Stimulated activated CD8-positive, alpha-beta memory T cell treated with anti-CD3 and anti-CD28 coated beads, Interleukin-12 subunit alpha, Interleukin-12 subunit beta, amount 100 ng/mL, for 4 hours (primary cell): Measurements from ENCODE around the gene PHACTR1.

Source experiments
- DNase-seq: peaks from one replicate; pipeline ENCODE4 v3.0.0-alpha.2; 2020; ENCODE audit warnings: low read depth

Gene PHACTR1

GRCh38 chr6:12952318-12952717 lies 235.8 kb downstream of the PHACTR1 start:
- DNase-seq: no peak

GRCh38 chr6:12955956-12956355 lies 239.4 kb downstream of the PHACTR1 start:
- no peak for DNase-seq

GRCh38 chr6:12956991-12957320 lies 240.4 kb downstream of the PHACTR1 start:
- DNase-seq: no peak

GRCh38 chr6:12957321-12958051 lies 240.9 kb downstream of the PHACTR1 start:
- no peak for DNase-seq

GRCh38 chr6:12958052-12958706 lies 241.6 kb downstream of the PHACTR1 start:
- no peak for DNase-seq

- DNase-seq: no peak
Observed at GRCh38 chr6:12961761-12962160, 245.2 kb downstream of the PHACTR1 start.

GRCh38 chr6:12962529-12962928 lies 246.0 kb downstream of the PHACTR1 start:
- DNase-seq: no peak

- no peak for DNase-seq
Observed at GRCh38 chr6:12962987-12963386, 246.4 kb downstream of the PHACTR1 start.

GRCh38 chr6:12963567-12963966 lies 247.0 kb downstream of the PHACTR1 start:
- no peak for DNase-seq

- no peak for DNase-seq
Observed at GRCh38 chr6:12967686-12968085, 251.1 kb downstream of the PHACTR1 start.

GRCh38 chr6:12968290-12968689 lies 251.7 kb downstream of the PHACTR1 start:
- no peak for DNase-seq

- no peak for DNase-seq
Observed at GRCh38 chr6:12968839-12969558, 252.4 kb downstream of the PHACTR1 start.

- DNase-seq: no peak
Observed at GRCh38 chr6:12969966-12970365, 253.4 kb downstream of the PHACTR1 start.

GRCh38 chr6:12973386-12973785 lies 256.8 kb downstream of the PHACTR1 start:
- no peak for DNase-seq

GRCh38 chr6:12974551-12974950 lies 258.0 kb downstream of the PHACTR1 start:
- DNase-seq: no peak

- no peak for DNase-seq
Observed at GRCh38 chr6:12976366-12976765, 259.8 kb downstream of the PHACTR1 start.

- DNase-seq: no peak
Observed at GRCh38 chr6:12977206-12977605, 260.6 kb downstream of the PHACTR1 start.

GRCh38 chr6:12977806-12978205 lies 261.2 kb downstream of the PHACTR1 start:
- no peak for DNase-seq

- DNase-seq: no peak
Observed at GRCh38 chr6:12980741-12981140, 264.2 kb downstream of the PHACTR1 start.

- DNase-seq: no peak
Observed at GRCh38 chr6:12984776-12985175, 268.2 kb downstream of the PHACTR1 start.

GRCh38 chr6:12987783-12988182 lies 271.2 kb downstream of the PHACTR1 start:
- no peak for DNase-seq

GRCh38 chr6:12990162-12990561 lies 273.6 kb downstream of the PHACTR1 start:
- no peak for DNase-seq

GRCh38 chr6:12991435-12991834 lies 274.9 kb downstream of the PHACTR1 start:
- DNase-seq: no peak
